ENCODE results near the gene KAT2A. TPM values are rescaled to one million over a fixed set of nuclear protein-coding genes. Genes with fewer than 3 reads are reported as not detected.

KAT2A gene
- total RNA-seq, 1 experiment from 2014 or later, result 41.2 TPM

DNA sequence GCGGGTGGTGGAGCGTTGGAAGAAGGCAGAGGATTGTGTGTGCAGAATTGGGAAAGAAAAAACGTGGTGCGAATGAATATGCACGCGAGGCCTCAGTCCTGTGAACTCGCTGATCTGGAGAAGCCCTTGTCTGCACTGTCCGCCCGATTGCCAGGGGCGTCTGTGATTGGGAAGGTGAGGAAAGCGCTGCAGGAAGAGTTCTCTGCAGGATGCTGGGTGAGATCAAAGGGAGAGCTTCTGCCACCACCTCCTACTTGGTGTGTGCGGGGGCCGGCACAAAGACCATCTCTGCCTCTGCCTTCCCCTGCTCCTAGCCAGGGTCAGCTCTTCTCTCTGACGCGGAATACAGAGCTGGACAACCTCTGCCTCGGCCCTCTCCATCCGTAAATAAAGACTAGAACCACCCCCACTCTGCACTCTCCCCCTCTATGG, 34.5 kb upstream of the KAT2A start:
- Histone ChIP-seq H3K4me3 (replicated peaks in 1 of 2; ENCODE audit: low read depth in 1 of 2, low read length in 2 of 2) (peak overlapping the region; percentile 93 to 98), H3K9me3 (ENCODE audit: control insufficient read depth in 1 of 2, insufficient read depth in 1 of 2, low read depth in 1 of 2, low read length in 2 of 2) (no peaks in the 10 kb centered on the region), H3K9ac (ENCODE audit: low read length) (peak overlapping the region; percentile 55), H3K27me3 (ENCODE audit: insufficient read depth, low read length) (no peaks in the 10 kb centered on the region), H4K20me1 (ENCODE audit: insufficient read depth) (no peaks in the 10 kb centered on the region), H3K27ac (ENCODE audit: low read depth, low read length) (peak overlapping the region; percentile 50; the same call in 1 of the 2 replicates), H3K4me2 (ENCODE audit: low read length) (peak overlapping the region; percentile 89), H3K36me3 (ENCODE audit: control insufficient read depth in 1 of 2, insufficient read depth in 2 of 2, low read length in 2 of 2) (no peaks in the 10 kb centered on the region; a peak in 1 of 4 replicates), H3K4me1 (ENCODE audit: control insufficient read depth in 1 of 2, insufficient read depth in 2 of 2, low read length in 2 of 2) (peaks cover 6 to 14% of the 10 kb centered on the region in 2 experiments; a peak in 3 of 4 replicates), H2AFZ (ENCODE audit: low read depth, low read length, poor library complexity, severe bottlenecking) (no peak overlapping the region), H3K9me2 (ENCODE audit: insufficient read depth) (no peaks in the 10 kb centered on the region), H3K79me2 (ENCODE audit: insufficient read depth, low read length) (peaks cover 42% of the 10 kb centered on the region)
- CTCF ChIA-PET, result no interaction called here
- BruUV-seq (replicated peaks), result no TSS peak
- ATAC-seq (no peak), DNase-seq (ENCODE audit: low read depth, low spot score) (no peak)
- RAD21 ChIA-PET (ENCODE audit: low non-redundant PET in 1 of 2, low total read pairs in 2 of 2, uncharacterized antibody in 2 of 2, unreplicated experiment in 2 of 2), result no interaction called here
- intact Hi-C loops (cut with micrococcal nuclease), result no loop called here
- POLR2A ChIA-PET, result no interaction called here
- TF ChIP-seq POLR2A (IDR thresholded peaks at IDR 0.05; ENCODE audit: borderline replicate concordance, extremely low read depth, insufficient read depth, insufficient read length) (no peak), TCF7L2 (IDR thresholded peaks at IDR 0.05; ENCODE audit: borderline replicate concordance, extremely low read depth, insufficient read depth, insufficient read length) (peak; percentile 62)

DNA sequence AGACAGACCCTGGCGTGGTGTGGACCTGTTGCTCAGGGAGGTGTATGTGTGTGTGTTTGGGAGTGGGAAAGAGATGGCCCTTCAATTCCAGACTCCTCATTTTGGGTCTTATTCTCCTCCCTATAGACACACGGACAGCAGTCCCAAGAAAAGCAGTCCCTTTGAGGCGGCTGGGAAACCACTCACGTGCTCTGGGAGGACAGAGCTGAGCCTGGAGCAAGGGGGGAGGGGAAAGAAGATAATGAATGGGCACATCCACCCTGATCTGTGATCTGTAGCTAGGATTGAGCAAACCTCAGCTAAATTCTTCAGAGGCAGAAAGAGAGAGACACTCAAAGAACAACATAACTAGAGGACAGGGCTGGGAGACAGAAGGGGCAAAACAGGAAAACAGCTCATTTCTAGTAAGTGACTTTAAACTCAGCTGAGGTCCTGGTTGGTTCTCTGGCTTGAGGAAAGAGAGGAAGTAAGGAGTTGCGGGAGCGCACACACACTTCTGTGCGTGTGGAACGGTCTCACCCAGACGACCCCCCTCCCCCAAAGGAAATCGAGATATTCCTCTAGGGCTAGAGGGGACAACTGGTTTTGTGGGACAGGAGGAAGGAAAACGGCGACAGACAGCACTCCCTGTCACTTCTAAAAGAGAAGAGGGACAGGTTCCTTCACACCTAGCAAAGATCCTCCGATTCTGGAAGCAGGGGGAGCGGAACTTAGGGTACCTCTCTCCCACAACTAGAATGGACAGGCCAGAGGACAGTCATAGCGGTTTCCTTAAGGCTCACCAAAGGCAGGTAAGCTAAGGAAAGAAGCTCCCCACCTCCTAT, 33.0 kb upstream of the KAT2A start:
- no peaks in the 10 kb centered on the region for H4K20me1 ChIP-seq (ENCODE audit: insufficient read depth)
- no peaks in the 10 kb centered on the region for H3K9me2 ChIP-seq (ENCODE audit: insufficient read depth)
- peaks cover 0 to under 1% of the 10 kb centered on the region in 2 experiments; a peak in 1 of 4 replicates for H3K36me3 ChIP-seq (ENCODE audit: control insufficient read depth in 1 of 2, insufficient read depth in 2 of 2, low read length in 2 of 2)
- H3K4me3 ChIP-seq (replicated peaks in 1 of 2; ENCODE audit: low read depth in 1 of 2, low read length in 2 of 2), result peak overlapping the region; percentile 93 to 98
- H2AFZ ChIP-seq (ENCODE audit: low read depth, low read length, poor library complexity, severe bottlenecking), result no peak overlapping the region
- TSS peak; percentile 53 for BruUV-seq (replicated peaks)
- peak overlapping the region; percentile 89 for H3K4me2 ChIP-seq (ENCODE audit: low read length)
- peaks cover 6 to 14% of the 10 kb centered on the region in 2 experiments; a peak in 3 of 4 replicates for H3K4me1 ChIP-seq (ENCODE audit: control insufficient read depth in 1 of 2, insufficient read depth in 2 of 2, low read length in 2 of 2)
- H3K27me3 ChIP-seq (ENCODE audit: insufficient read depth, low read length), result no peaks in the 10 kb centered on the region
- H3K9me3 ChIP-seq (ENCODE audit: control insufficient read depth in 1 of 2, insufficient read depth in 1 of 2, low read depth in 1 of 2, low read length in 2 of 2), result no peaks in the 10 kb centered on the region
- peaks cover 55% of the 10 kb centered on the region for H3K79me2 ChIP-seq (ENCODE audit: insufficient read depth, low read length)
- ChIA-PET RAD21 (ENCODE audit: low non-redundant PET in 1 of 2, low total read pairs in 2 of 2, uncharacterized antibody in 2 of 2, unreplicated experiment in 2 of 2) (no interaction called here), CTCF (interaction anchor here (1.0 kb wide), 1 partner anchor 373 kb away, joined by 3 read pairs; no protein-coding TSS in a partner anchor), POLR2A (no interaction called here)
- peak overlapping the region; percentile 48 for H3K27ac ChIP-seq (ENCODE audit: low read depth, low read length)
- ATAC-seq (peak; percentile 7), DNase-seq (ENCODE audit: low read depth, low spot score) (no peak)
- intact Hi-C loops (cut with micrococcal nuclease), result no loop called here
- H3K9ac ChIP-seq (ENCODE audit: low read length), result peak overlapping the region; percentile 86
- TF ChIP-seq YY1 (IDR thresholded peaks at IDR 0.05; ENCODE audit: extremely low read depth, insufficient replicate concordance, low read depth, low read length), result no peak
- no peak; the same call in 1 of the 2 replicates for TF ChIP-seq SIN3A (IDR thresholded peaks at IDR 0.05; ENCODE audit: low read depth)
- TF ChIP-seq, protein P1, sequence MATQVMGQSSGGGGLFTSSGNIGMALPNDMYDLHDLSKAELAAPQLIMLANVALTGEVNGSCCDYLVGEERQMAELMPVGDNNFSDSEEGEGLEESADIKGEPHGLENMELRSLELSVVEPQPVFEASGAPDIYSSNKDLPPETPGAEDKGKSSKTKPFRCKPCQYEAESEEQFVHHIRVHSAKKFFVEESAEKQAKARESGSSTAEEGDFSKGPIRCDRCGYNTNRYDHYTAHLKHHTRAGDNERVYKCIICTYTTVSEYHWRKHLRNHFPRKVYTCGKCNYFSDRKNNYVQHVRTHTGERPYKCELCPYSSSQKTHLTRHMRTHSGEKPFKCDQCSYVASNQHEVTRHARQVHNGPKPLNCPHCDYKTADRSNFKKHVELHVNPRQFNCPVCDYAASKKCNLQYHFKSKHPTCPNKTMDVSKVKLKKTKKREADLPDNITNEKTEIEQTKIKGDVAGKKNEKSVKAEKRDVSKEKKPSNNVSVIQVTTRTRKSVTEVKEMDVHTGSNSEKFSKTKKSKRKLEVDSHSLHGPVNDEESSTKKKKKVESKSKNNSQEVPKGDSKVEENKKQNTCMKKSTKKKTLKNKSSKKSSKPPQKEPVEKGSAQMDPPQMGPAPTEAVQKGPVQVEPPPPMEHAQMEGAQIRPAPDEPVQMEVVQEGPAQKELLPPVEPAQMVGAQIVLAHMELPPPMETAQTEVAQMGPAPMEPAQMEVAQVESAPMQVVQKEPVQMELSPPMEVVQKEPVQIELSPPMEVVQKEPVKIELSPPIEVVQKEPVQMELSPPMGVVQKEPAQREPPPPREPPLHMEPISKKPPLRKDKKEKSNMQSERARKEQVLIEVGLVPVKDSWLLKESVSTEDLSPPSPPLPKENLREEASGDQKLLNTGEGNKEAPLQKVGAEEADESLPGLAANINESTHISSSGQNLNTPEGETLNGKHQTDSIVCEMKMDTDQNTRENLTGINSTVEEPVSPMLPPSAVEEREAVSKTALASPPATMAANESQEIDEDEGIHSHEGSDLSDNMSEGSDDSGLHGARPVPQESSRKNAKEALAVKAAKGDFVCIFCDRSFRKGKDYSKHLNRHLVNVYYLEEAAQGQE (IDR thresholded peaks at IDR 0.05; ENCODE audit: low read depth), result no peak
- TF ChIP-seq CBX3 (IDR thresholded peaks at IDR 0.05; ENCODE audit: low read depth), result no peak
- TF ChIP-seq, protein P2, sequence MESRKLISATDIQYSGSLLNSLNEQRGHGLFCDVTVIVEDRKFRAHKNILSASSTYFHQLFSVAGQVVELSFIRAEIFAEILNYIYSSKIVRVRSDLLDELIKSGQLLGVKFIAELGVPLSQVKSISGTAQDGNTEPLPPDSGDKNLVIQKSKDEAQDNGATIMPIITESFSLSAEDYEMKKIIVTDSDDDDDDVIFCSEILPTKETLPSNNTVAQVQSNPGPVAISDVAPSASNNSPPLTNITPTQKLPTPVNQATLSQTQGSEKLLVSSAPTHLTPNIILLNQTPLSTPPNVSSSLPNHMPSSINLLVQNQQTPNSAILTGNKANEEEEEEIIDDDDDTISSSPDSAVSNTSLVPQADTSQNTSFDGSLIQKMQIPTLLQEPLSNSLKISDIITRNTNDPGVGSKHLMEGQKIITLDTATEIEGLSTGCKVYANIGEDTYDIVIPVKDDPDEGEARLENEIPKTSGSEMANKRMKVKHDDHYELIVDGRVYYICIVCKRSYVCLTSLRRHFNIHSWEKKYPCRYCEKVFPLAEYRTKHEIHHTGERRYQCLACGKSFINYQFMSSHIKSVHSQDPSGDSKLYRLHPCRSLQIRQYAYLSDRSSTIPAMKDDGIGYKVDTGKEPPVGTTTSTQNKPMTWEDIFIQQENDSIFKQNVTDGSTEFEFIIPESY (IDR thresholded peaks at IDR 0.05; ENCODE audit: extremely low read depth, insufficient replicate concordance, low read length), result no peak
- TF ChIP-seq JUND (IDR thresholded peaks at IDR 0.05), result no peak
- no peak for TF ChIP-seq EZH2 (IDR thresholded peaks at IDR 0.05)
- TF ChIP-seq, protein P3, sequence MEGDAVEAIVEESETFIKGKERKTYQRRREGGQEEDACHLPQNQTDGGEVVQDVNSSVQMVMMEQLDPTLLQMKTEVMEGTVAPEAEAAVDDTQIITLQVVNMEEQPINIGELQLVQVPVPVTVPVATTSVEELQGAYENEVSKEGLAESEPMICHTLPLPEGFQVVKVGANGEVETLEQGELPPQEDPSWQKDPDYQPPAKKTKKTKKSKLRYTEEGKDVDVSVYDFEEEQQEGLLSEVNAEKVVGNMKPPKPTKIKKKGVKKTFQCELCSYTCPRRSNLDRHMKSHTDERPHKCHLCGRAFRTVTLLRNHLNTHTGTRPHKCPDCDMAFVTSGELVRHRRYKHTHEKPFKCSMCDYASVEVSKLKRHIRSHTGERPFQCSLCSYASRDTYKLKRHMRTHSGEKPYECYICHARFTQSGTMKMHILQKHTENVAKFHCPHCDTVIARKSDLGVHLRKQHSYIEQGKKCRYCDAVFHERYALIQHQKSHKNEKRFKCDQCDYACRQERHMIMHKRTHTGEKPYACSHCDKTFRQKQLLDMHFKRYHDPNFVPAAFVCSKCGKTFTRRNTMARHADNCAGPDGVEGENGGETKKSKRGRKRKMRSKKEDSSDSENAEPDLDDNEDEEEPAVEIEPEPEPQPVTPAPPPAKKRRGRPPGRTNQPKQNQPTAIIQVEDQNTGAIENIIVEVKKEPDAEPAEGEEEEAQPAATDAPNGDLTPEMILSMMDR (IDR thresholded peaks at IDR 0.05 in 2 of 3, conservative IDR thresholded peaks at IDR 0.05 in 1 of 3; ENCODE audit: borderline replicate concordance in 1 of 3, insufficient read depth in 1 of 3, low read depth in 2 of 3, low read length in 2 of 3), result no peak
